GM18499 (cell line): Measurements from ENCODE around the gene DLL4.

Experiments used
- ATAC-seq: cut with Tn5 transposase; IDR thresholded peaks from one replicate; pipeline ENCODE4 v1.9.1; 2021; ENCODE audit warnings: moderate number of reproducible peaks; ENCODE audit not compliant: insufficient read depth, unreplicated experiment

Gene DLL4

DNA sequence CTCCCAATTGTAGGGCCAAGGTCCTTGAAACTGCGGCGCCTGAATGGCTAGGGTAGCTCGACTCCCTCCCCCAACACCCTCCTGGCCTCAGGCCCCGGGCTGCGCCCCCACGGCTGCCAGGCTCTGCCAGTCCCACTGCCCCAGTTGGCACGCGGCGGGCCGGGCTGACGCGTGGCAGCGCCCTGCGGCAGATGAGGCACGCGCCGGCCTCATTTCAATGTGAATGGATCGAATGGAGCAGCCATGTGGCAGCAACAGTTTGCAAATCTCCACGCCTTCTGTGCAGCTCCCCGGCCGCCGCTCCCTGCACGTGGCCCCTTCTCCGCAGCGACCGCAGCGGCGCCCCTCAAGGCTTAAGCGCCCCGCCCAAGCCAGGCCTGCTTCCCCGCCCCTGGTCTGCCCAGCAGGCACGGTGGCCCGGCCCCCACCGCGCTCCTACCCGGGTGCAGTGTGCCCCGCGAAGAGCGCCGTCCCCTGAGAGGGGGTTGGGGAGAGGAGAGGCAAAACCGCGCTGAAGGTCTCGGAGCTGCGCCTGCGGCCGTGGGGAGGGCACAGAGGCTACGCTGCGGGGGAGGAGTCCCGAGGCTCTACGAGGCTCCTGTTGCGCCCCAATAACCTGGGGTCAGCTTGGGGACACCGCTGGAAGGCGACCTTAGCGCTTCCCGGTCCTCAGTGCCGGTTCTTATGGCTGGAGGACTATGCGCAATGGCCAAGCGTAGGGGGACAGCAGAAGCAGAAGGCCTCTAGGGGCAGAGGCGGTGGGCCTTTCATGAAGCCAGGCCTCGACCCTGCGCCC lies 3.1 kb upstream of the DLL4 start:
- ATAC-seq = no peak

GRCh38 chr15:40926659-40927494 lies 2.3 kb upstream of the DLL4 start:
- no peak for ATAC-seq

- no peak for ATAC-seq
These were observed 1.7 kb upstream of the DLL4 start for GRCh38 chr15:40927495-40927872.

DNA sequence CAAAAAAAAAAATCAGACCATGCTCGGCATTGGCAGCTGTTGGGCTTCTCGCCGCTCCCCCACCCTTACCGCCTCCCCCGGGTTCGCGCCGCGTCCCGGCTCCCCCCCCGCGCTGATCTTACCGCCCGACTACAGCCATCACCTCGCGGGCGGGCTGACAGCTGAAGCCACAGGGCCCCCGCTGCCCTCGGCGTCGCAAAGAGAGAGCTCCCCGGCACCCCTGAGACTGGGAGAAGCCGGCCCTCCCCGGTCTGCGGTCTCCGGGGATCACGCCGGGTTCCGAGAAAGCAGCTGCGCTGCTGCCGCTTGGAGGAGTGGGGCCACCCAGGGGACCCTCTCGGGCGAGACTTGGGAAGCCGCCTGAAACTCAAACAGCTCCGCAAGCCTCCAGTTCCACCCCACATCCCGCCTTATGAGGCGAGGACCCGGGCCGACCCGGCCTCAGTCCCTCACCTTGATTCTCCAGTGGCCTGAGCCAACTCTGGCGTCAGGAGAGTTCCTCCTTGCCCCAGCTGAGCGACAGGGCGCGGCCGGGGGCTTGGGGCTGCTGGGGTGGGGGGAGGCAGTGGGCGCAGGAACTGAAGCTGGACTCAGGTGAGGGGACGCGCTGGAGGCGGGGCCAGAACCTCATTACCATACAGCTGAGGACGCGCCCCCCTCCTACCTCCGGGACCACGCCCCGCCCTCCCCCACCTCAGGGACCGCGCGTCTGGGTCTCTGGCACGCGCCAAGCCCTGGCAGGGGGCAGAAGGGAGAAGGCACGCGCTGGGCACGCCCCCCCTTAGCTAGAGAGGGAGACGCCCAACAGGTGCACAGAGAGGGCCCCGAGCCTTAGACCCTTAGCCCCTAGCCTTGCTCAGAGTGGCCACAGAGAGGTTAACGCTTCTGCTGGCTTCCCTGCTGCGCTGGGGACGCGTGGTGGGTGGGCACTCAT lies 1.0 kb upstream of the DLL4 start:
- no peak for ATAC-seq

DNA sequence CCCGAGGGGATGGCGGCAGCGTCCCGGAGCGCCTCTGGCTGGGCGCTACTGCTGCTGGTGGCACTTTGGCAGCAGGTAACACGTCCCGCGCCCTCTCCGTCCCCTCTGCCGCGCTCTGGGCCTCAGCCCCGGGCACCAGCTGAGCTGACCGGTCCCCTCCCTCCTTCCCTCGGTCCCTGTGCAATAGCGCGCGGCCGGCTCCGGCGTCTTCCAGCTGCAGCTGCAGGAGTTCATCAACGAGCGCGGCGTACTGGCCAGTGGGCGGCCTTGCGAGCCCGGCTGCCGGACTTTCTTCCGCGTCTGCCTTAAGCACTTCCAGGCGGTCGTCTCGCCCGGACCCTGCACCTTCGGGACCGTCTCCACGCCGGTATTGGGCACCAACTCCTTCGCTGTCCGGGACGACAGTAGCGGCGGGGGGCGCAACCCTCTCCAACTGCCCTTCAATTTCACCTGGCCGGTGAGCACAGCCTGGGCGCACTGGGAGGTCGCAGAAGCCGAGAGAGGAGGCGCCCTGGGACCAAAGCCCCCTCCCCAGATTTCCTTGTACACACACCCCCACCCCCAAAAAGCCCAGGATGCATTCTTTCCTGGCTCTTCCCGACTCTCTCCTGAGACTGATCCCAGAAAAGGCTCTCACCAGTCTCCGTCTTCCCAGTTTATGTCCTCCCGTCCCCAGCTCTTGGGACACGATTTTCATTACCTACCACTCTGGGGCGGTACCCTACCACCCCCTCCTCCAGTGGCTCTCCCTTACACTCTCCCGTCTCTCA lies 705 bp downstream of the DLL4 start:
- ATAC-seq = no peak

DNA sequence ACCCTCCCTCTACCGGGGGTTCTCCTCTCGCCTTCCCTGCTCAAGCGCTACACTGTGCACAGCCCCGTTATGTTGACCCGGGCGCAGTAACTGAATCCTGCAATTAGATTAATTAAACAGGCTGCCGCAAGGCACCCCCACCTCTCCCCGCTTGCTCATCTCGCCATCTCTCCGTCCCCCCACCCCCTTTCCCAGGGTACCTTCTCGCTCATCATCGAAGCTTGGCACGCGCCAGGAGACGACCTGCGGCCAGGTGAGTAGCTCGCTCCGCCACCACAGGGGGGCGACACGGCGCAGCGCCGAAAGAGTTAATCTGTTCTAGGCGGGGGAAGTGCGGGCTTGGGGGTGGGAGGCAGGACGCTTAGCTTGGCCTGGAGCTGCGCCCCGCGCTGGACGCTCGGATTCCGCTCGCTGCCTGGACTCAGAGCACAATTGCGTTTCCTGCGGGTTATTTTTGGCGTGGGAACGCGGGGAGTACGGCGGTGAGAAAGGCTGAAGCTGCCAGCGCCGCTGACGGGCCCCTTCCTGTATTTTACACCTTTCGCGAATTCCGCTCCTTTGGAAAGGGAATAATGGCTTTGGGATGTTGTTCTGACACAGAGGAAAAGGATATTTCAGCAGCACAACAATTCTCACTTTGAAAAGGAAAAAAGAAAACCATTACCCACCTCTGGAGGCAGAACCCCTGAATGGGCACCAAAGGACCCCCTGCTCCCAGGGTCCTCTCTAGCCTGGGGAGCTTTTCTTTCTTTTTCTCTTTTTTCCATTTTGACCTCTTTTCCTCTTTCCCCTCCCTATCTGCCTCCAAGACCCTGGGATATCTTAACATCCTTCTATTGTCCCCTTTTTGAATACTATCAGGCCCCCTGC lies 1.5 kb downstream of the DLL4 start:
- no peak for ATAC-seq

- ATAC-seq = no peak
These were observed 2.4 kb downstream of the DLL4 start for GRCh38 chr15:40931300-40932142.

DNA sequence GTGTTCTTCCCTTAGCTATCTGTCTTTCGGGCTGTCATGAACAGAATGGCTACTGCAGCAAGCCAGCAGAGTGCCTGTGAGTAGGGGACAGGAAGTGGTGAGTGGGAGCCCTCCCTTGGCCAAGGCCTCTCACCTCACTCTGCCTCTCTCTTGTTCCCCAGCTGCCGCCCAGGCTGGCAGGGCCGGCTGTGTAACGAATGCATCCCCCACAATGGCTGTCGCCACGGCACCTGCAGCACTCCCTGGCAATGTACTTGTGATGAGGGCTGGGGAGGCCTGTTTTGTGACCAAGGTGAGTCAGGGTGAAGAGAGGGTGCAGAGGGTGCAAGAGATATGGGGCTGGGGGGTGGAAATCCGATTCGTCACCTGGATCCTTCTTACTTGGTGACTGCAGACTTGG lies 3.0 kb downstream of the DLL4 start:
- no peak for ATAC-seq

DNA sequence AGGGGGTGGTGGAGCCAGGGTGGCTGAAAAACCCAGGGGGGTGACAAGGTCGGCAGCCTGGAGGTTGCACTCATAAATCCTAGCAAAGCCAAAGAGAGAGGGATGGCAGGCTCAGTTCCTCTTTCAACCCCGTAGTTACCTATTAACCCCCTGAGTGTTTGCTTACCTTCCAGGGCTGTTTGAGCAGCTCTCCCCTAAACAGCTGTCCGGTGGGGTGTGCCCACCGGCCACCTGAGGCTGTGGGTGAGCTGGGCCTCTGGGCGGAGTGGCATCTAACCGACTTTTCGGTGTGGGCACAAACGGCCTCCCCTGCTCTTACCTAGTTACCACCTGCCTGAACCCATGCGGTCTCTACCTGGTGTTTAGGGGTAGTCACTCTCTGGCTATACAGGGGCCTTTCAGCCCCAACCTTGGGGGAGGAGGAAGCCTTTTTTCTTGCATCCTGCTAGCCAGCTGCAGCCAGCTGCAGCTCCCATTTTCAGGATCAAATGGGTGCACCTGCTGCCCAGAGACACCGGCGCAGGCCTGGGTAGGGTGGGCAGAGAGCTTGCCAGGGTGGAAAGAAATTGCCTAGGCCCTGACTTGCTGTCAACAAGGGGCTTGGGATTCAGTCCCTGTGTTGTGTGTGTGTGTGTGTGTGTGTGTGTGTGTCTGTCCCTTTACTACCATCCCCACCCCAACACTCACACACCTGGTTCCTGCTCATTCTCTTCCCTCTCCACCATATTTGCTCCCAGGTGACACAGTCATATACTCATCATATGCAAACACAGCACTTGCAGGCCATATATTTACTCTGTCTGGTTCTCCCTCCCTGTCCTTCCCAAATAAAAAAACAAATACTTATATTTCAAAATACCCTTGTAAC lies 3.7 kb downstream of the DLL4 start:
- no peak for ATAC-seq

DNA sequence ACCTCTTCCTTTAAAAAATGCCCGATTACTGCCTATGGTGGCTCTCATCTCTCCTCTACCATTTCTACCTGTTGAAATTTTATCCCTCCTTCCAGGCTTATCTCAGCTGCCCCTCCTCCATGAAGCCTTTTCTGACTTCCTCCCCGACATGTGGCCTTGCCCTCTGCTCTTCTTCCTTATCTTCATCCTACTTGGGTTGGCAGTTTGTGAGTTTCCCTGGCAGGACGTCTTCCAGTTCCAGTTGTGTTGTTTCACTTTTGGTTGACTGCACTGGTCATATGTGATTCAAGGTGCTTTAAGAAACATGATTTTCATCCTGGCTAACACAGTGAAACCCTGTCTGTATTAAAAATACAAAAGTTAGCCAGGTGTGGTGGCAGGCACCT lies 4.4 kb downstream of the DLL4 start:
- no peak for ATAC-seq

DNA sequence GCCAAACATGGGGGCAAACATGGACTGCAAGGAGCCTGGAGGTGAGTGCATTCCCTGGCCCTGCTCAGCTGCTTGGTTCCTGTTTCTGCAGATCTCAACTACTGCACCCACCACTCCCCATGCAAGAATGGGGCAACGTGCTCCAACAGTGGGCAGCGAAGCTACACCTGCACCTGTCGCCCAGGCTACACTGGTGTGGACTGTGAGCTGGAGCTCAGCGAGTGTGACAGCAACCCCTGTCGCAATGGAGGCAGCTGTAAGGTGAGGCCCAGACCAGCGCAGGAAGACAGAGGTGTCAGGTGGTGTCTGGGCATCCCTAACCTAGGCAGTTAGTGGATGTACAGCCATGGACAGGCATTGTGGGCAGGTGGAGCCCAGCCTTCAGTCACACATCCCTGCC lies 5.3 kb downstream of the DLL4 start:
- ATAC-seq = no peak

- no peak for ATAC-seq
These were observed 7.1 kb downstream of the DLL4 start for GRCh38 chr15:40936234-40936708.

- ATAC-seq = no peak
These were observed 7.8 kb downstream of the DLL4 start for GRCh38 chr15:40936709-40937666.

DNA sequence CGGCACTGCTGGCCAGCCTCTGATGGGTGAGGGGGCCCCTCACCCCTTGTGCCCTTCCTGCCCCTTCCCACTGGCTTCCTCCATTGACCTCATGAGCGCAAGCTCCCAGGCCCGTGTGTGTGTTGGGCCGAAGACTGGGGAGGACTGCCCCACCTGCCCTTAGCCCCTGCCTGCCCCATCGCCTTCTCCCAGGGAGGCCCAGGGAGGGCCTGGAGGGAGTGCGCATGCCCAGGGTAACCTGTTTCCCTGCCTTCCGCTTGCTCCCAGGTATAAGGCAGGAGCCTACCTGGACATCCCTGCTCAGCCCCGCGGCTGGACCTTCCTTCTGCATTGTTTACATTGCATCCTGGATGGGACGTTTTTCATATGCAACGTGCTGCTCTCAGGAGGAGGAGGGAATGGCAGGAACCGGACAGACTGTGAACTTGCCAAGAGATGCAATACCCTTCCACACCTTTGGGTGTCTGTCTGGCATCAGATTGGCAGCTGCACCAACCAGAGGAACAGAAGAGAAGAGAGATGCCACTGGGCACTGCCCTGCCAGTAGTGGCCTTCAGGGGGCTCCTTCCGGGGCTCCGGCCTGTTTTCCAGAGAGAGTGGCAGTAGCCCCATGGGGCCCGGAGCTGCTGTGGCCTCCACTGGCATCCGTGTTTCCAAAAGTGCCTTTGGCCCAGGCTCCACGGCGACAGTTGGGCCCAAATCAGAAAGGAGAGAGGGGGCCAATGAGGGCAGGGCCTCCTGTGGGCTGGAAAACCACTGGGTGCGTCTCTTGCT lies 8.8 kb downstream of the DLL4 start:
- no peak for ATAC-seq

DNA sequence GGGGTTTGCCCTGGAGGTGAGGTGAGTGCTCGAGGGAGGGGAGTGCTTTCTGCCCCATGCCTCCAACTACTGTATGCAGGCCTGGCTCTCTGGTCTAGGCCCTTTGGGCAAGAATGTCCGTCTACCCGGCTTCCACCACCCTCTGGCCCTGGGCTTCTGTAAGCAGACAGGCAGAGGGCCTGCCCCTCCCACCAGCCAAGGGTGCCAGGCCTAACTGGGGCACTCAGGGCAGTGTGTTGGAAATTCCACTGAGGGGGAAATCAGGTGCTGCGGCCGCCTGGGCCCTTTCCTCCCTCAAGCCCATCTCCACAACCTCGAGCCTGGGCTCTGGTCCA lies 9.4 kb downstream of the DLL4 start:
- ATAC-seq = no peak
